Measurements from ENCODE around the gene RFC5. TPM values are rescaled to one million over a fixed set of nuclear protein-coding genes. Genes with fewer than 3 reads are reported as not detected.

Gene RFC5
- total RNA-seq, 1 experiment from 2014 or later: 78.6 TPM

GRCh38 chr12:118038137-118038536 lies 21.6 kb downstream of the RFC5 start:
- no peak for DNase-seq (ENCODE audit: low read depth, low spot score)
- intact Hi-C loops (cut with micrococcal nuclease): no loop called here
- Histone ChIP-seq H3K27ac (ENCODE audit: low read depth, low read length) (no peak overlapping the region), H3K9me3 (ENCODE audit: control insufficient read depth in 1 of 2, insufficient read depth in 1 of 2, low read depth in 1 of 2, low read length in 2 of 2) (no peaks in the 10 kb centered on the region), H3K4me3 (replicated peaks in 1 of 2; ENCODE audit: low read depth in 1 of 2, low read length in 2 of 2) (no peak overlapping the region), H3K27me3 (ENCODE audit: insufficient read depth, low read length) (no peaks in the 10 kb centered on the region), H3K9ac (ENCODE audit: low read length) (no peak overlapping the region), H3K36me3 (ENCODE audit: control insufficient read depth in 1 of 2, insufficient read depth in 2 of 2, low read length in 2 of 2) (peaks cover 29 to 45% of the 10 kb centered on the region in 2 experiments), H3K79me2 (ENCODE audit: insufficient read depth, low read length) (0 out of 2 replicates have a peak, but pooled peaks cover 4% of the 10 kb centered on the region), H3K4me1 (ENCODE audit: control insufficient read depth in 1 of 2, insufficient read depth in 2 of 2, low read length in 2 of 2) (peaks cover 0 to 21% of the 10 kb centered on the region in 2 experiments; a peak in 3 of 4 replicates), H2AFZ (ENCODE audit: low read depth, low read length, poor library complexity, severe bottlenecking) (no peak overlapping the region), H3K9me2 (ENCODE audit: insufficient read depth) (no peaks in the 10 kb centered on the region), H3K4me2 (ENCODE audit: low read length) (no peak overlapping the region), H4K20me1 (ENCODE audit: insufficient read depth) (no peaks in the 10 kb centered on the region)
- ChIA-PET POLR2A (no interaction called here), RAD21 (ENCODE audit: low non-redundant PET in 1 of 2, low total read pairs in 2 of 2, uncharacterized antibody in 2 of 2, unreplicated experiment in 2 of 2) (no interaction called here), CTCF (no interaction called here)
- no peak for ATAC-seq
- TF ChIP-seq EGR1 (IDR thresholded peaks at IDR 0.05; ENCODE audit: low read depth) (no peak), MAX (IDR thresholded peaks at IDR 0.05) (no peak), CBX3 (IDR thresholded peaks at IDR 0.05; ENCODE audit: low read depth) (no peak), EZH2phosphoT487 (IDR thresholded peaks at IDR 0.05; ENCODE audit: borderline replicate concordance) (no peak), TCF7L2 (IDR thresholded peaks at IDR 0.05; ENCODE audit: borderline replicate concordance, extremely low read depth, insufficient read depth, insufficient read length) (no peak)
- no TSS peak for BruUV-seq (replicated peaks)

- Histone ChIP-seq H3K9ac (ENCODE audit: low read length) (no peak overlapping the region), H3K4me1 (ENCODE audit: control insufficient read depth in 1 of 2, insufficient read depth in 2 of 2, low read length in 2 of 2) (no peaks in the 10 kb centered on the region), H3K27ac (ENCODE audit: low read depth, low read length) (no peak overlapping the region), H3K4me2 (ENCODE audit: low read length) (no peak overlapping the region), H3K9me2 (ENCODE audit: insufficient read depth) (no peaks in the 10 kb centered on the region), H2AFZ (ENCODE audit: low read depth, low read length, poor library complexity, severe bottlenecking) (no peak overlapping the region), H3K9me3 (ENCODE audit: control insufficient read depth in 1 of 2, insufficient read depth in 1 of 2, low read depth in 1 of 2, low read length in 2 of 2) (no peaks in the 10 kb centered on the region), H3K27me3 (ENCODE audit: insufficient read depth, low read length) (no peaks in the 10 kb centered on the region), H4K20me1 (ENCODE audit: insufficient read depth) (no peaks in the 10 kb centered on the region), H3K36me3 (ENCODE audit: control insufficient read depth in 1 of 2, insufficient read depth in 2 of 2, low read length in 2 of 2) (peaks cover 22 to 40% of the 10 kb centered on the region in 2 experiments), H3K4me3 (replicated peaks in 1 of 2; ENCODE audit: low read depth in 1 of 2, low read length in 2 of 2) (no peak overlapping the region), H3K79me2 (ENCODE audit: insufficient read depth, low read length) (peaks cover 8% of the 10 kb centered on the region; the same call in 1 of the 2 replicates)
- RAD21 ChIA-PET (ENCODE audit: low non-redundant PET in 1 of 2, low total read pairs in 2 of 2, uncharacterized antibody in 2 of 2, unreplicated experiment in 2 of 2): no interaction called here
- ATAC-seq: no peak
- DNase-seq (ENCODE audit: low read depth, low spot score): no peak
- CTCF ChIA-PET: no interaction called here
- POLR2A ChIA-PET: no interaction called here
- no peak for TF ChIP-seq FOSL1 (IDR thresholded peaks at IDR 0.05; ENCODE audit: low read depth)
- no peak for TF ChIP-seq RAD21 (IDR thresholded peaks at IDR 0.05; ENCODE audit: low read depth)
- BruUV-seq (replicated peaks): TSS peak; percentile 32
- intact Hi-C loops (cut with micrococcal nuclease): no loop called here
Measured at GRCh38 chr12:118042091-118042490, 25.6 kb downstream of the RFC5 start.
